SK-N-SH (cell line): ENCODE results near the gene LCNL1. TPM values are rescaled to one million over a fixed set of nuclear protein-coding genes. Genes with fewer than 3 reads are reported as not detected.

Experiments
- CTCF ChIA-PET: fragments of 300-600, 350-600 bp; formaldehyde crosslinking; extraction: SDS; loops from one replicate; lab custom pipeline; 2021; lab: Yijun Ruan, JAX
- POLR2A ChIA-PET: fragments of 350-600 bp; sonication (Branson Sonifier 250); formaldehyde crosslinking; extraction: SDS; loops from one replicate; lab custom pipeline; 2020; ENCODE audit warnings: antibody characterized with exemption, inconsistent platforms; lab: Yijun Ruan, JAX
- DNase-seq: peaks from one replicate; pipeline ENCODE4 v3.0.0; 2012
- H2AFZ ChIP-seq: fragments of 200-600 bp; sonication (generic); 2 replicates; pipeline ENCODE4 v1.8.1; 2016; ENCODE audit warnings: antibody characterized with exemption, mild to moderate bottlenecking, low read depth
- H3F3A ChIP-seq: fragments of 200-600 bp; sonication (generic); replicated peaks from 2 replicates; pipeline ENCODE3; 2016; ENCODE audit warnings: antibody characterized with exemption, mild to moderate bottlenecking; ENCODE audit not compliant: insufficient read depth
- H3K27ac ChIP-seq, 2 experiments: fragments of 200-500 bp in 1 of 2; fragments of 200-600 bp in 1 of 2; sonication (Bioruptor generic) in 1 of 2; sonication (generic), shearing (Covaris generic) in 1 of 2; 2 replicates each; pipeline versions ENCODE4 v1.5.1 to v1.6.1; 2014 to 2016; ENCODE audit warnings: low read depth in 2 of 2, inconsistent platforms in 1 of 2, low read length in 1 of 2, mild to moderate bottlenecking in 1 of 2, mixed read lengths in 1 of 2
- H3K27me3 ChIP-seq: fragments of 200-600 bp; sonication (generic), shearing (Covaris generic); 2 replicates; pipeline ENCODE4 v1.6.1; 2016; ENCODE audit warnings: mixed run types; ENCODE audit not compliant: insufficient read depth
- H3K36me3 ChIP-seq, 2 experiments: fragments of 200-500 bp in 1 of 2; fragments of 200-600 bp in 1 of 2; sonication (Bioruptor generic) in 1 of 2; sonication (generic) in 1 of 2; replicated peaks in 1 of 2; 2 replicates each; pipeline versions ENCODE3 to v1.5.1; 2014 to 2016; ENCODE audit warnings: low read length in 1 of 2, mild to moderate bottlenecking in 1 of 2; ENCODE audit not compliant: insufficient read depth in 2 of 2, control insufficient read depth in 1 of 2
- H3K4me1 ChIP-seq, 2 experiments: fragments of 200-500 bp in 1 of 2; fragments of 200-600 bp in 1 of 2; sonication (Bioruptor generic) in 1 of 2; sonication (generic), shearing (Covaris generic) in 1 of 2; 2 replicates each; pipeline versions ENCODE4 v1.5.1 to v1.6.1; 2014 to 2016; ENCODE audit warnings: low read depth in 1 of 2, low read length in 1 of 2, mixed run types in 1 of 2; ENCODE audit not compliant: insufficient read depth in 2 of 2, control insufficient read depth in 1 of 2
- H3K4me2 ChIP-seq: fragments of 200-600 bp; sonication (generic), shearing (Covaris generic); 2 replicates; pipeline ENCODE4 v1.6.1; 2017; ENCODE audit warnings: mixed run types
- H3K4me3 ChIP-seq, 2 experiments: fragments of 200-500 bp in 1 of 2; fragments of 200-600 bp in 1 of 2; sonication (Bioruptor generic) in 1 of 2; sonication (generic), shearing (Covaris generic) in 1 of 2; 2 replicates each; pipeline versions ENCODE4 v1.5.1 to v1.8.1; 2014 to 2016; ENCODE audit warnings: low read depth in 2 of 2, inconsistent platforms in 1 of 2, low read length in 1 of 2, mild to moderate bottlenecking in 1 of 2, mixed read lengths in 1 of 2, moderate library complexity in 1 of 2
- H3K79me2 ChIP-seq: fragments of 200-600 bp; sonication (generic); 2 replicates; pipeline ENCODE4 v1.8.1; 2017; ENCODE audit warnings: mild to moderate bottlenecking; ENCODE audit not compliant: insufficient read depth
- H3K9ac ChIP-seq: fragments of 200-600 bp; sonication (generic); 2 replicates; pipeline ENCODE4 v1.6.1; 2017; ENCODE audit warnings: mixed run types
- H3K9me2 ChIP-seq: fragments of 200-600 bp; sonication (generic); 2 replicates; pipeline ENCODE4 v1.6.1; 2017; ENCODE audit warnings: mixed run types
- H3K9me3 ChIP-seq: fragments of 200-600 bp; sonication (generic); 2 replicates; pipeline ENCODE4 v1.6.1; 2017; ENCODE audit warnings: mixed run types, mild to moderate bottlenecking, moderate library complexity
- H4K20me1 ChIP-seq: fragments of 200-600 bp; sonication (generic); 2 replicates; pipeline ENCODE4 v1.6.1; 2017; ENCODE audit warnings: mild to moderate bottlenecking, mixed run types; ENCODE audit not compliant: insufficient read depth
- CHD2 ChIP-seq: fragments of 150-350 bp; IDR thresholded peaks from 2 replicates; pipeline ENCODE4 v1.6.1; 2018; ENCODE audit warnings: low read length; ENCODE audit not compliant: partially characterized antibody
- FOXJ3 ChIP-seq: sonication (generic); formaldehyde crosslinking; IDR thresholded peaks from 2 replicates; pipeline ENCODE4 v1.5.1; 2020; ENCODE audit warnings: mild to moderate bottlenecking, missing genetic modification reagents
- GATA2 ChIP-seq: sonication (generic); formaldehyde crosslinking; IDR thresholded peaks from 2 replicates; pipeline ENCODE4 v1.5.0; 2020; ENCODE audit warnings: mild to moderate bottlenecking, missing genetic modification reagents
- IRF3 ChIP-seq: fragments of 150-350 bp; IDR thresholded peaks from 2 replicates; pipeline ENCODE4 v1.6.1; 2016; ENCODE audit warnings: mild to moderate bottlenecking, low read depth, low read length
- JUND ChIP-seq: IDR thresholded peaks from 2 replicates; pipeline ENCODE4 v1.4.0; 2012
- MXI1 ChIP-seq: IDR thresholded peaks from 2 replicates; pipeline ENCODE4 v1.6.1; 2012; ENCODE audit warnings: mild to moderate bottlenecking, low read depth, low read length, improper control_type of control experiment
- RCOR1 ChIP-seq: fragments of 150-350 bp; IDR thresholded peaks from 2 replicates; pipeline ENCODE4 v1.6.1; 2017; ENCODE audit warnings: antibody characterized with exemption, low read length
- RFX5 ChIP-seq: IDR thresholded peaks from 2 replicates; pipeline ENCODE4 v1.6.1; 2012; ENCODE audit warnings: mild to moderate bottlenecking, improper control_type of control experiment, low read length
- RXRA ChIP-seq: IDR thresholded peaks from 2 replicates; pipeline ENCODE4 v1.4.0; 2012; ENCODE audit warnings: low read depth, mild to moderate bottlenecking, borderline replicate concordance
- SIN3A ChIP-seq: IDR thresholded peaks from 2 replicates; pipeline ENCODE4 v1.6.1; 2012; ENCODE audit warnings: low read depth, mild to moderate bottlenecking, low read length, moderate library complexity, borderline replicate concordance
- SMC3 ChIP-seq: IDR thresholded peaks from 2 replicates; pipeline ENCODE4 v1.6.1; 2012; ENCODE audit warnings: low read depth, low read length, improper control_type of control experiment
- TAF1 ChIP-seq: IDR thresholded peaks from 2 replicates; pipeline ENCODE4 v1.6.1; 2012; ENCODE audit warnings: low read depth, mild to moderate bottlenecking, low read length, moderate library complexity, borderline replicate concordance
- TCF12 ChIP-seq: IDR thresholded peaks from 2 replicates; pipeline ENCODE4 v1.4.0; 2012
- ZBTB33 ChIP-seq: IDR thresholded peaks from 2 replicates; pipeline ENCODE4 v1.4.0; 2012; ENCODE audit warnings: low read depth, borderline replicate concordance
- WGBS: methylation state at CpG from one replicate; pipeline ENCODE4 v1.1.6; 2017; ENCODE audit warnings: low lambda C conversion rate; 5-methylcytosine and 5-hydroxymethylcytosine counted together
- polyA plus RNA-seq, 3 experiments: library from polyadenylated mRNA; depleted of rRNA; stranded (reverse); fragments of >200 nt; gene quantifications; 2 replicates each; pipeline ENCODE4 v1.2.3, GENCODE V29; 2012
- TF ChIP-seq, protein P1 (sequence below): fragments of 200-600 bp; sonication (generic); IDR thresholded peaks from 2 replicates; pipeline ENCODE4 v1.6.1; 2017; ENCODE audit warnings: antibody characterized with exemption, mild to moderate bottlenecking, moderate library complexity
- TF ChIP-seq, protein P2 (sequence below): IDR thresholded peaks from 2 replicates; pipeline ENCODE4 v1.4.0; 2012; ENCODE audit warnings: low read depth, borderline replicate concordance

The LCNL1 gene
- polyA plus RNA-seq, 1 of the 3 experiments (the other 2 are of a cell fraction): not detected

GRCh38 chr9:136956604-136957003 is 26.2 kb upstream of the LCNL1 start:
- Histone ChIP-seq H3K9me2 (no peaks in the 10 kb centered on the region), H3K4me2 (no peak overlapping the region), H3K36me3 (no peaks in the 10 kb centered on the region), H3K4me1 (peaks cover 0 to 17% of the 10 kb centered on the region in 2 experiments; a peak in 1 of 4 replicates), H3K4me3 (no peak overlapping the region), H3K27me3 (no peaks in the 10 kb centered on the region), H3F3A (no peaks in the 10 kb centered on the region), H4K20me1 (no peaks in the 10 kb centered on the region), H2AFZ (no peak overlapping the region), H3K79me2 (no peaks in the 10 kb centered on the region), H3K9me3 (no peaks in the 10 kb centered on the region), H3K9ac (no peak overlapping the region), H3K27ac (no peak overlapping the region)
- TF ChIP-seq RXRA: no peak
- TF ChIP-seq CHD2: no peak
- TF ChIP-seq, protein P1, sequence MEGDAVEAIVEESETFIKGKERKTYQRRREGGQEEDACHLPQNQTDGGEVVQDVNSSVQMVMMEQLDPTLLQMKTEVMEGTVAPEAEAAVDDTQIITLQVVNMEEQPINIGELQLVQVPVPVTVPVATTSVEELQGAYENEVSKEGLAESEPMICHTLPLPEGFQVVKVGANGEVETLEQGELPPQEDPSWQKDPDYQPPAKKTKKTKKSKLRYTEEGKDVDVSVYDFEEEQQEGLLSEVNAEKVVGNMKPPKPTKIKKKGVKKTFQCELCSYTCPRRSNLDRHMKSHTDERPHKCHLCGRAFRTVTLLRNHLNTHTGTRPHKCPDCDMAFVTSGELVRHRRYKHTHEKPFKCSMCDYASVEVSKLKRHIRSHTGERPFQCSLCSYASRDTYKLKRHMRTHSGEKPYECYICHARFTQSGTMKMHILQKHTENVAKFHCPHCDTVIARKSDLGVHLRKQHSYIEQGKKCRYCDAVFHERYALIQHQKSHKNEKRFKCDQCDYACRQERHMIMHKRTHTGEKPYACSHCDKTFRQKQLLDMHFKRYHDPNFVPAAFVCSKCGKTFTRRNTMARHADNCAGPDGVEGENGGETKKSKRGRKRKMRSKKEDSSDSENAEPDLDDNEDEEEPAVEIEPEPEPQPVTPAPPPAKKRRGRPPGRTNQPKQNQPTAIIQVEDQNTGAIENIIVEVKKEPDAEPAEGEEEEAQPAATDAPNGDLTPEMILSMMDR: no peak
- TF ChIP-seq RFX5: no peak
- TF ChIP-seq ZBTB33: no peak
- TF ChIP-seq GATA2 (CRISPR knock-in tag): no peak
- TF ChIP-seq SIN3A: no peak
- no peak for TF ChIP-seq TCF12
- ChIA-PET CTCF (no interaction called here), POLR2A (no interaction called here)
- 66% methylated on average over 4 of the region's 4 CpGs for WGBS
- DNase-seq: no peak

DNA sequence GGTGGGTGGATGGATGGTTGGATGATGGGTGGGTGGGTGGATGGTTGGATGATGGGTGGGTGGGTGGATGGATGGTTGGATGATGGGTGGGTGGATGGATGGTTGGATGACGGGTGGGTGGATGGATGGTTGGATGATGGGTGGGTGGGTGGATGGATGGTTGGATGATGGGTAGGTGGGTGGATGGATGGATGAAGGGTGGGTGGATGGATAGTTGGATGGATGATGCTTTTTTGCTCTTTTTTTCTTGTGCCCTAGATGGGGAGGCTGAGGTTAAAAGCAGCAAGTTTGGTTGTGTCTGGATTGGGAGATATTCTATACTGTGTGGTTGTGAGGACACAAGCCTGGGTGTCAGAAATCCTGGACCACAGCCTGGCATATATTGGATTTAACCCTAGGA is 25.3 kb upstream of the LCNL1 start:
- Histone ChIP-seq H3K9ac (no peak overlapping the region), H3K4me2 (no peak overlapping the region), H3K9me2 (no peaks in the 10 kb centered on the region), H3F3A (no peaks in the 10 kb centered on the region), H3K9me3 (no peaks in the 10 kb centered on the region), H3K27me3 (no peaks in the 10 kb centered on the region), H2AFZ (no peak overlapping the region), H3K36me3 (no peaks in the 10 kb centered on the region), H3K4me3 (no peak overlapping the region), H3K27ac (no peak overlapping the region), H3K79me2 (no peaks in the 10 kb centered on the region), H3K4me1 (peaks cover 0 to 9% of the 10 kb centered on the region in 2 experiments; a peak in 1 of 4 replicates), H4K20me1 (no peaks in the 10 kb centered on the region)
- 84% methylated on average over 1 of the region's 1 CpG for WGBS
- POLR2A ChIA-PET: no interaction called here
- DNase-seq: no peak
- TF ChIP-seq MXI1 (no peak), IRF3 (no peak), RCOR1 (no peak), TAF1 (no peak), SMC3 (no peak), GATA2 (CRISPR knock-in tag) (no peak), JUND (no peak), FOXJ3 (CRISPR knock-in tag) (no peak)
- TF ChIP-seq, protein P2, sequence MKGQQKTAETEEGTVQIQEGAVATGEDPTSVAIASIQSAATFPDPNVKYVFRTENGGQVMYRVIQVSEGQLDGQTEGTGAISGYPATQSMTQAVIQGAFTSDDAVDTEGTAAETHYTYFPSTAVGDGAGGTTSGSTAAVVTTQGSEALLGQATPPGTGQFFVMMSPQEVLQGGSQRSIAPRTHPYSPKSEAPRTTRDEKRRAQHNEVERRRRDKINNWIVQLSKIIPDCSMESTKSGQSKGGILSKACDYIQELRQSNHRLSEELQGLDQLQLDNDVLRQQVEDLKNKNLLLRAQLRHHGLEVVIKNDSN: no peak
- CTCF ChIA-PET: no interaction called here
